CD14-positive monocyte (primary cell): ENCODE data around the gene VGLL2. TPM values are rescaled to one million over a fixed set of nuclear protein-coding genes. Genes with fewer than 3 reads are reported as not detected.

Source experiments
- DNase-seq, 3 donors: peaks; one replicate each; pipeline ENCODE4 v3.0.0-alpha.2; 2011 to 2022
- H2AFZ ChIP-seq: 2 replicates; pipeline ENCODE4 v1.6.0; 2012; ENCODE audit warnings: mild to moderate bottlenecking, low read depth, low read length, inconsistent platforms; ENCODE audit not compliant: insufficient read depth, poor library complexity, severe bottlenecking
- H3K27ac ChIP-seq, 2 donors: 1 replicate in 1 of 2; 2 replicates in 1 of 2; pipeline ENCODE4 v1.5.1; 2012 to 2013; ENCODE audit warnings: low read length in 2 of 2, control low read depth in 1 of 2, inconsistent platforms in 1 of 2, low read depth in 1 of 2, mild to moderate bottlenecking in 1 of 2
- H3K27me3 ChIP-seq, 2 donors: one replicate each; pipeline versions ENCODE4 v1.6.0 to v1.6.1; 2011 to 2013; ENCODE audit warnings: low read length in 2 of 2; ENCODE audit not compliant: control insufficient read depth in 2 of 2, insufficient read depth in 2 of 2
- H3K36me3 ChIP-seq, 2 donors: replicated peaks in 1 of 2; 1 replicate in 1 of 2; 2 replicates in 1 of 2; pipeline versions ENCODE4 v1.5.1 to v1.6.1; 2012 to 2013; ENCODE audit warnings: low read length in 2 of 2, control low read depth in 1 of 2, inconsistent platforms in 1 of 2, mild to moderate bottlenecking in 1 of 2; ENCODE audit not compliant: insufficient read depth in 2 of 2, control insufficient read depth in 1 of 2
- H3K4me1 ChIP-seq, 2 donors: 1 replicate in 1 of 2; 2 replicates in 1 of 2; pipeline versions ENCODE4 v1.5.1 to v1.6.1; 2012 to 2013; ENCODE audit warnings: low read length in 2 of 2, control low read depth in 1 of 2, inconsistent platforms in 1 of 2, mild to moderate bottlenecking in 1 of 2, moderate library complexity in 1 of 2; ENCODE audit not compliant: insufficient read depth in 2 of 2, control insufficient read depth in 1 of 2
- H3K4me2 ChIP-seq: replicated peaks from 2 replicates; pipeline ENCODE3; 2012; ENCODE audit warnings: low read length, moderate library complexity, mild to moderate bottlenecking; ENCODE audit not compliant: poor library complexity, severe bottlenecking; ENCODE audit errors: extremely low read depth
- H3K4me3 ChIP-seq, 3 experiments: fragments of 200-600 bp in 1 of 3; sonication (generic) in 1 of 3; replicated peaks in 1 of 3; 1 replicate in 2 of 3; 2 replicates in 1 of 3; pipeline ENCODE4 v1.5.1; 2011 to 2013; ENCODE audit warnings: low read length in 3 of 3, mild to moderate bottlenecking in 3 of 3, control low read depth in 2 of 3, low read depth in 2 of 3, inconsistent platforms in 1 of 3, moderate library complexity in 1 of 3
- H3K79me2 ChIP-seq: 2 replicates; pipeline ENCODE4 v1.6.0; 2012; ENCODE audit warnings: mild to moderate bottlenecking, control low read depth, inconsistent platforms, low read length, moderate library complexity; ENCODE audit not compliant: insufficient read depth
- H3K9ac ChIP-seq: 2 replicates; pipeline ENCODE4 v1.6.0; 2017; ENCODE audit warnings: low read length, mild to moderate bottlenecking; ENCODE audit not compliant: insufficient read depth, poor library complexity, severe bottlenecking
- H3K9me3 ChIP-seq, 2 donors: replicated peaks in 1 of 2; 1 replicate in 1 of 2; 2 replicates in 1 of 2; pipeline versions ENCODE4 v1.5.1 to v1.6.1; 2012 to 2013; ENCODE audit warnings: low read length in 2 of 2, control low read depth in 1 of 2; ENCODE audit not compliant: control insufficient read depth in 1 of 2, insufficient read depth in 1 of 2
- H4K20me1 ChIP-seq: 2 replicates; pipeline ENCODE4 v1.6.0; 2012; ENCODE audit warnings: mild to moderate bottlenecking, low read length, control low read depth, moderate library complexity; ENCODE audit not compliant: insufficient read depth
- H3K27ac Mint-ChIP-seq, 7 donors: one replicate each; pipeline ENCODE4 v1.8.0; 2020; ENCODE audit warnings: mild to moderate bottlenecking in 7 of 7, mixed read lengths in 7 of 7, moderate library complexity in 6 of 7, inconsistent platforms in 2 of 7
- H3K27me3 Mint-ChIP-seq, 3 donors: one replicate each; pipeline ENCODE4 v1.8.0; 2021 to 2022; ENCODE audit warnings: low read depth in 3 of 3, mild to moderate bottlenecking in 3 of 3, mixed read lengths in 3 of 3, moderate library complexity in 3 of 3, inconsistent platforms in 1 of 3
- H3K36me3 Mint-ChIP-seq, 2 donors: one replicate each; pipeline ENCODE4 v1.8.0; 2020; ENCODE audit warnings: mixed read lengths in 2 of 2, inconsistent platforms in 1 of 2, mild to moderate bottlenecking in 1 of 2
- H3K4me1 Mint-ChIP-seq: one replicate; pipeline ENCODE4 v1.8.0; 2020; ENCODE audit warnings: mild to moderate bottlenecking, mixed read lengths
- H3K4me3 Mint-ChIP-seq, 2 donors: one replicate each; pipeline ENCODE4 v1.8.0; 2020; ENCODE audit warnings: mild to moderate bottlenecking in 2 of 2, mixed read lengths in 2 of 2, moderate library complexity in 1 of 2
- H3K9me3 Mint-ChIP-seq, 7 donors: one replicate each; pipeline ENCODE4 v1.8.0; 2020 to 2022; ENCODE audit warnings: mixed read lengths in 7 of 7, mild to moderate bottlenecking in 6 of 7, moderate library complexity in 6 of 7, inconsistent platforms in 2 of 7
- WGBS: methylation state at CpG from one replicate; pipeline ENCODE4 v1.1.5; 2013; ENCODE audit warnings: missing lambda C conversion rate; ENCODE audit not compliant: insufficient coverage; 5-methylcytosine and 5-hydroxymethylcytosine counted together
- intact Hi-C, 2 donors: fragments of 100-400 bp; cut with micrococcal nuclease; formaldehyde crosslinking; loops; one replicate each; pipeline versions ENCODE4 v1.15.0 to v1.15.1; 2023
- polyA plus RNA-seq, 3 donors: library from polyadenylated mRNA; depleted of rRNA in 1 of 3; unstranded in 2 of 3; stranded (reverse) in 1 of 3; fragments of 300-500 nt in 2 of 3; fragments of >200 nt in 1 of 3; fragmentation: Illumina TruSeq in 2 of 3; gene quantifications; 1 replicate in 2 of 3; 2 replicates in 1 of 3; pipeline ENCODE4 v1.2.3, GENCODE V29; 2012 to 2021
- TF ChIP-seq, protein P1 (sequence below): fragments of 200-600 bp; IDR thresholded peaks from one replicate; pipeline ENCODE4 v1.8.0; 2022; ENCODE audit warnings: antibody characterized with exemption, mild to moderate bottlenecking

VGLL2 gene
- polyA plus RNA-seq, 3 donors = not detected

GRCh38 chr6:117290173-117290846 is 25.0 kb downstream of the VGLL2 start:
- Histone ChIP-seq H3K79me2 (no peaks in the 10 kb centered on the region), H3K27me3 (no peaks in the 10 kb centered on the region), H4K20me1 (no peaks in the 10 kb centered on the region), H3K36me3 (no peaks in the 10 kb centered on the region), H3K4me2 (no peak overlapping the region), H2AFZ (no peak overlapping the region), H3K4me3 (no peak overlapping the region), H3K4me1 (no peaks in the 10 kb centered on the region), H3K27ac (no peak overlapping the region), H3K9me3 (no peaks in the 10 kb centered on the region), H3K9ac (no peak overlapping the region)
- Mint-ChIP-seq H3K4me1 (no peaks in the 10 kb centered on the region), H3K9me3 (peaks cover 0 to 5% (median 2%) of the 10 kb centered on the region in 7 donors), H3K4me3 (no peak overlapping the region), H3K27me3 (peaks cover 0 to 5% (median 0%) of the 10 kb centered on the region in 3 donors), H3K27ac (no peak overlapping the region), H3K36me3 (no peaks in the 10 kb centered on the region)
- no peak for DNase-seq
- TF ChIP-seq, protein P1, sequence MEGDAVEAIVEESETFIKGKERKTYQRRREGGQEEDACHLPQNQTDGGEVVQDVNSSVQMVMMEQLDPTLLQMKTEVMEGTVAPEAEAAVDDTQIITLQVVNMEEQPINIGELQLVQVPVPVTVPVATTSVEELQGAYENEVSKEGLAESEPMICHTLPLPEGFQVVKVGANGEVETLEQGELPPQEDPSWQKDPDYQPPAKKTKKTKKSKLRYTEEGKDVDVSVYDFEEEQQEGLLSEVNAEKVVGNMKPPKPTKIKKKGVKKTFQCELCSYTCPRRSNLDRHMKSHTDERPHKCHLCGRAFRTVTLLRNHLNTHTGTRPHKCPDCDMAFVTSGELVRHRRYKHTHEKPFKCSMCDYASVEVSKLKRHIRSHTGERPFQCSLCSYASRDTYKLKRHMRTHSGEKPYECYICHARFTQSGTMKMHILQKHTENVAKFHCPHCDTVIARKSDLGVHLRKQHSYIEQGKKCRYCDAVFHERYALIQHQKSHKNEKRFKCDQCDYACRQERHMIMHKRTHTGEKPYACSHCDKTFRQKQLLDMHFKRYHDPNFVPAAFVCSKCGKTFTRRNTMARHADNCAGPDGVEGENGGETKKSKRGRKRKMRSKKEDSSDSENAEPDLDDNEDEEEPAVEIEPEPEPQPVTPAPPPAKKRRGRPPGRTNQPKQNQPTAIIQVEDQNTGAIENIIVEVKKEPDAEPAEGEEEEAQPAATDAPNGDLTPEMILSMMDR = no peak
- intact Hi-C loops = no loop called here
- no CpG with 5 or more reads among the region's 3 CpGs for WGBS

DNA sequence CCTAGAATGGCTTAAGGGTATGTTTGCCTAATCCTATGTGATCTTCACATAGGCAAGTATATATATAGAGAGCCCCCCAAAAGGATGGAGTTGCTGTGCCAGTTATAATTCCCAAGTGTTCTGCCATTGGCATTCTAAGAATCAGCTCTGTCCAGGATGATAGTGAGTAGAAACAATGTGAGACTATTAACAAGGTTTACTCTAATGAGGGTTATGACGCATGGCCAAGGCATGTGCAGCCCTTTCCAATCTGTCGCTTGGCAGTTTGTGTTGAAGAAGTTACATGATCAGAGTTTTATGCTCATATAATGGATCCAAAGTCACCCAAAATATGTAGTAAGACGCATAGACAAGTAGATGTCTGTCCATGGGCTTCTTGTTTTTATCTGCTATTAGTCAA is 33.6 kb downstream of the VGLL2 start:
- WGBS = 83% methylated on average over 2 of the region's 3 CpGs
- TF ChIP-seq, protein P1 = no peak
- H3K27ac Mint-ChIP-seq = no peak overlapping the region
- H3K4me1 Mint-ChIP-seq = no peaks in the 10 kb centered on the region
- DNase-seq = no peak
- H3K4me3 Mint-ChIP-seq = no peak overlapping the region
- Histone ChIP-seq H2AFZ (no peak overlapping the region), H4K20me1 (no peaks in the 10 kb centered on the region), H3K4me3 (no peak overlapping the region), H3K9ac (no peak overlapping the region), H3K27me3 (no peaks in the 10 kb centered on the region), H3K79me2 (no peaks in the 10 kb centered on the region), H3K9me3 (no peaks in the 10 kb centered on the region), H3K4me2 (no peak overlapping the region), H3K4me1 (no peaks in the 10 kb centered on the region), H3K36me3 (no peaks in the 10 kb centered on the region), H3K27ac (no peak overlapping the region)
- intact Hi-C loops = no loop called here
- H3K36me3 Mint-ChIP-seq = no peaks in the 10 kb centered on the region
- H3K9me3 Mint-ChIP-seq = peaks cover 0 to 2% (median 0%) of the 10 kb centered on the region in 7 donors
- H3K27me3 Mint-ChIP-seq = no peaks in the 10 kb centered on the region
